Activated CD8-positive, alpha-beta memory T cell treated with anti-CD3 and anti-CD28 coated beads for 24 hours (primary cell): ENCODE data around the gene MRPL46.
"Not testable (repeated sequence)": the region's sequence is repeated elsewhere in the genome, so short reads cannot be mapped to it uniquely, and the experiment has no call there.

Experiments
- DNase-seq: peaks from one replicate; pipeline ENCODE4 v3.0.0-alpha.2; 2020

Gene MRPL46

DNA sequence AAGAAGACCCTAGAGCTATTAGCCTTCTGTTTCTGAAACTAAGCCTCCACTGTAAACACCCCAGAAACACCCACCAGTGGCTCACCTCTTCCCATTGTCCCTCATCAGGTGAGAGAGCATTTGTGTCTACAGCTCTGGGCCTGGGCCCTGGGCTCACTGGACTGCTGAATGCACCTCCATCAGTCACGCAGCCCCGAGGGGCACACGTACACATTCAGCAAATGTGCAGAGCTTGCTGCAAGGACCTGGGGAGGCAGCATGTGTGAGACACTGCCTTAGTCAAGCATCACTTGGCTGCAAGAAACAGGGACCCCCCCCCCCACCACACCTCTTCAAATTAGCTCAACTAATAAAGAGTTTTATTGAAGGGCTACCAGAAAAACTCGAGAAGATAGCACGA is 29.0 kb downstream of the MRPL46 start:
- DNase-seq: no peak

DNA sequence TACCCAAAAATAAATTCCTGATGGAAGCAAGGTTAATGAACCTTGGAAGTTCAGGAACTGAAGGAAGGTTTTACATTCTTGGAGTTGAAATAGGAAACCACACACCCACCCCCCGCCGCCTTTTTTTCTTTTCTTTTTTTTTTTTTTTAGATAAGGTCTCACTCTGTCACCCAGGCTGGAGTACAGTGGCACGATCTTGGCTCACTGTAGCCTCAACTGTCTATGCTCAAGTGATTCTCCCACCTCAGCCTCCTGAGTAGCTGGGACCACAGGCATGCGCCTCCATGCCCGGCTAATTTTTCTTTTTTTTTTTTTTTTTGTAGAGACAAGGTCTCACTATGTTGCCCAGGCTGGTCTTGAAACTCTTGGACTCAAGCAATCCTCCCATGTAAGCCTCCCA is 33.1 kb downstream of the MRPL46 start:
- DNase-seq: not testable (repeated sequence)

DNA sequence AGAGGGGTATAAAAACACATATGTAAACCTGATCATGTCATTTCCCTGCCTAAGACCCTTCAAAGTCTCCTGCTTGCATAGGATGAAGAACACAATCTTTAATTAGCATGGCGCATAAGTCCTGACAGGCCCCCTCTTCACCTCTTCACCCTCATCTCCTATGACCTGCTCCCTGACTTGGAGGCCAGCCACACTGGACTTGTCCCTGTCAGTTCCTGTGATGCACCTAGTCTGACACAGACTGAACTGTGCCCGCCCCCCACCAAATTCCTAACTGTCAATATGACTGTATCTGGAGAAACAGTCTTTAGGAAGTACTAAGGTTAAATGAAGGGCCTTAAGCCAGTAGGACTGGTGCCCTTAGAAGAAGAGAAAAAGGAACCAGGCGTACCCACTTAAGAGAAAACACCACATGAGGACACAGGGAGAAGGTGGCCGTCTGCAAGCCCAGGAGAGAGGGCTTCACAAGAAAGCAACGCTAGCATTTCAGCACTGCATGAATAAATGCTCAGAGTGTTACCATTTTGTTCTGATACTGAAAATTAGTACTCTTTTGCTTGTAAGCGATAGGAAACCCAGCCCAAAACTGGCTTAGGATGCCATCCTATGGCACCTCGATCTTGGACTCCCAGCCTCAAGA is 34.0 kb downstream of the MRPL46 start:
- no peak for DNase-seq

- no peak for DNase-seq
Observed at GRCh38 chr15:88431441-88431840, 35.7 kb downstream of the MRPL46 start.

DNA sequence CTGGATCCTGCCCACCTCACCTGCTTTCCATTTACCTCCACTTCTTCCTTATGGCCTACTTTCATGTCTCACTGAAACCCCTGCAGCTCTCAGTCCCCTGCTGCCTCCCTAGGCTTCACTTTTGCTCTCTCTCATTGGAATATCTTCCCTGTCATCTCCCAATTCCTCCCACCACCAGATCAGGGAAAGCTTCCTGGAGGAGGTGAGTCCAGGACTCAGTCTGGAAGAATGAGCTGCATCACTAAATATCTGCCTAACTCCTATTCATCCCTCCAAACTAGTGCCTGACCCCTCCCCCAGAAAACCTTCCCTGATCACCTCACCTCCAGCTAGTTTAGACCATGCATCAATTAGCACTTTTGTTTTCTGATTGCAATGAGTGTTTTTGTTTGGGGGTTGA is 37.1 kb downstream of the MRPL46 start:
- no peak for DNase-seq

DNA sequence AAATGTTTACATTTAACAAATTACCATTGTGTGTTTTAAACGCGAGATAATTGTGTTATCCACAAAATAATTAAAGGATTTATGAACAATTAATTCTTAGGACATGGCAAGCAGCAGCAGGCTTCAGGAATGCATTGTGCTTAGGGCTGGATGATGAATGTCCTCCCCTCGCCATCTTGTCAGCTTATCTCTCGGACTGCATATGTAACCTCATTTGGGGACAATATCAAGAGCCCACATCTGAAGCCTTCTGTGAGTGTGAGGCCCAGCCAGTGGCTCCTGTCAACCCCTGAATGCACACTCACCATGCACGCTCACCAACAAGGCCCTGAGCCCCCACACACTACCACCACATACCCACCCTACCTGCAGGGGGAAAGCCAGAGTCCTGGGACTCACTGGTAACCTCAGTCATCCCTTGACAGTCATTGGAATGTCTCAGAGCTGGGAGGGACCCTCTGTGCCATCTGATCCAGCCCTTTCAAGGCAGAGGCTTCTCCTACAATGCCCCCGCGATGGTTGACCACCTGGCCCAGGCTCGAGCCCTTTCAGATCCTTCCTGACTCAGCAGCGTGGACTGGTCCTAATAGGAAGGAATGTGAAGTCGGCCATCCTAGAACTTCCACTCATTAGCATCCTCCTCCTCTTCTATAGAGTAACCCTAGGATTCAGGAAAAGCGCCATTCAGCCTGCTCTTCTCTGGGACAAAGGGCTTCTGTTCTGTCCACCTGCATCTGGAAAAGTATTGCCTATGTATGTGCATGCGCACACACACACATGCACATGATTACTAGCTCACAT is 38.2 kb downstream of the MRPL46 start:
- no peak for DNase-seq

GRCh38 chr15:88428053-88428452 is 39.1 kb downstream of the MRPL46 start:
- no peak for DNase-seq

- DNase-seq: no peak
Observed at GRCh38 chr15:88426304-88426703, 40.9 kb downstream of the MRPL46 start.

- DNase-seq: no peak
Observed at GRCh38 chr15:88423331-88423730, 43.9 kb downstream of the MRPL46 start.

DNA sequence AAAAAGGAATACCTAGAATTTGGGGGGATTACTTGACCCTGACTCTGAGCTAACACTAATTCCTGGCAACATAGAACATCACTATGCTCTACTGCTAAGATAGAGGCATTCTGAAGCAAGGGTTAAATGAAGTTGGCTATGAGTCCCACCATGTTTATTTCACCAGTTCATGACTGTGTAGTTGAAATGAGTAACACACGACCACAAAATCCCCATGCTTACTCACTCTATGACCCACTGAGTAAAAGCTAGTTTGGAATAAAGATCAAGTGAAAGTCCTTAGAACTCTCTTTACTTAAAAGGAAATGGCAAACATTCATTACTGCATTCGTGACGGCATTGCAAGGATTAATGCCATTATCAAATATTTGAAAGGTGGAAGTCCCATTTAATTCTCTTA is 47.4 kb downstream of the MRPL46 start:
- DNase-seq: no peak
